ENCODE data around the gene ABHD3. TPM values are rescaled to one million over a fixed set of nuclear protein-coding genes. Genes with fewer than 3 reads are reported as not detected.
"Not testable (repeated sequence)": the region's sequence is repeated elsewhere in the genome, so short reads cannot be mapped to it uniquely, and the experiment has no call there.

The ABHD3 gene
- total RNA-seq, 1 donor from 2014 or later: 10.5 TPM

GRCh38 chr18:21662581-21662980, 42.0 kb downstream of the ABHD3 start:
- no peak for TF ChIP-seq CTCF (IDR thresholded peaks at IDR 0.05; ENCODE audit: insufficient read depth, low read length, severe bottlenecking)
- peaks cover 2% of the 10 kb centered on the region for H3K36me3 ChIP-seq (ENCODE audit: control insufficient read depth, insufficient read depth, low read length)
- H3K27me3 ChIP-seq (ENCODE audit: control insufficient read depth, insufficient read depth, low read length): no peaks in the 10 kb centered on the region
- no peak for DNase-seq (ENCODE audit: low read depth)
- no peak overlapping the region for H3K4me3 ChIP-seq (ENCODE audit: low read depth, low read length)
- FAIRE-seq: no peak

- Histone ChIP-seq H3K4me3 (ENCODE audit: low read depth, low read length) (no peak overlapping the region), H3K27me3 (ENCODE audit: control insufficient read depth, insufficient read depth, low read length) (no peaks in the 10 kb centered on the region), H3K36me3 (ENCODE audit: control insufficient read depth, insufficient read depth, low read length) (peaks cover 2% of the 10 kb centered on the region)
- FAIRE-seq (no peak), DNase-seq (ENCODE audit: low read depth) (no peak)
- TF ChIP-seq CTCF (IDR thresholded peaks at IDR 0.05; ENCODE audit: insufficient read depth, low read length, severe bottlenecking): no peak
These were observed 44.5 kb downstream of the ABHD3 start for GRCh38 chr18:21660078-21660477.

GRCh38 chr18:21656402-21656801, 48.2 kb downstream of the ABHD3 start:
- FAIRE-seq (no peak), DNase-seq (ENCODE audit: low read depth) (peak; percentile 49)
- no peaks in the 10 kb centered on the region for H3K36me3 ChIP-seq (ENCODE audit: control insufficient read depth, insufficient read depth, low read length)
- no peaks in the 10 kb centered on the region for H3K27me3 ChIP-seq (ENCODE audit: control insufficient read depth, insufficient read depth, low read length)
- H3K4me3 ChIP-seq (ENCODE audit: low read depth, low read length): no peak overlapping the region
- TF ChIP-seq CTCF (IDR thresholded peaks at IDR 0.05; ENCODE audit: insufficient read depth, low read length, severe bottlenecking): no peak

GRCh38 chr18:21653361-21653760, 51.2 kb downstream of the ABHD3 start:
- FAIRE-seq (no peak), DNase-seq (ENCODE audit: low read depth) (no peak)
- H3K4me3 ChIP-seq (ENCODE audit: low read depth, low read length): no peak overlapping the region
- H3K36me3 ChIP-seq (ENCODE audit: control insufficient read depth, insufficient read depth, low read length): peaks cover 1% of the 10 kb centered on the region
- no peaks in the 10 kb centered on the region for H3K27me3 ChIP-seq (ENCODE audit: control insufficient read depth, insufficient read depth, low read length)
- no peak for TF ChIP-seq CTCF (IDR thresholded peaks at IDR 0.05; ENCODE audit: insufficient read depth, low read length, severe bottlenecking)

- no peak for TF ChIP-seq CTCF (IDR thresholded peaks at IDR 0.05; ENCODE audit: insufficient read depth, low read length, severe bottlenecking)
- no peak for FAIRE-seq
These were observed 52.5 kb downstream of the ABHD3 start for GRCh38 chr18:21652073-21652472.

GRCh38 chr18:21650311-21650710, 54.3 kb downstream of the ABHD3 start:
- H3K36me3 ChIP-seq (ENCODE audit: control insufficient read depth, insufficient read depth, low read length): peaks cover 1% of the 10 kb centered on the region
- DNase-seq (ENCODE audit: low read depth) (no peak), FAIRE-seq (no peak)
- no peaks in the 10 kb centered on the region for H3K27me3 ChIP-seq (ENCODE audit: control insufficient read depth, insufficient read depth, low read length)
- no peak for TF ChIP-seq CTCF (IDR thresholded peaks at IDR 0.05; ENCODE audit: insufficient read depth, low read length, severe bottlenecking)
- H3K4me3 ChIP-seq (ENCODE audit: low read depth, low read length): no peak overlapping the region

More at GRCh38 chr18:21652073-21652472, 52.5 kb downstream of the ABHD3 start:
- Histone ChIP-seq H3K4me3 (ENCODE audit: low read depth, low read length) (no peak overlapping the region), H3K27me3 (ENCODE audit: control insufficient read depth, insufficient read depth, low read length) (no peaks in the 10 kb centered on the region), H3K36me3 (ENCODE audit: control insufficient read depth, insufficient read depth, low read length) (peaks cover 1% of the 10 kb centered on the region)
- DNase-seq (ENCODE audit: low read depth): no peak

- H3K27me3 ChIP-seq (ENCODE audit: control insufficient read depth, insufficient read depth, low read length); H3K4me3 ChIP-seq (ENCODE audit: low read depth, low read length); FAIRE-seq; H3K36me3 ChIP-seq (ENCODE audit: control insufficient read depth, insufficient read depth, low read length); DNase-seq (ENCODE audit: low read depth): not testable (repeated sequence)
These were observed 64.2 kb downstream of the ABHD3 start for GRCh38 chr18:21640375-21640774.
